Erythroblast (primary cell): ENCODE data around the gene KMT2C.

Source experiments
- GATA1 ChIP-seq: IDR thresholded peaks from 2 replicates; pipeline ENCODE4 v1.6.1; 2011; ENCODE audit warnings: low read depth, mild to moderate bottlenecking, control low read depth, low read length, moderate library complexity
- POLR2A ChIP-seq: IDR thresholded peaks from 2 replicates; pipeline ENCODE4 v1.6.1; 2011; ENCODE audit warnings: mild to moderate bottlenecking, low read length

DNA sequence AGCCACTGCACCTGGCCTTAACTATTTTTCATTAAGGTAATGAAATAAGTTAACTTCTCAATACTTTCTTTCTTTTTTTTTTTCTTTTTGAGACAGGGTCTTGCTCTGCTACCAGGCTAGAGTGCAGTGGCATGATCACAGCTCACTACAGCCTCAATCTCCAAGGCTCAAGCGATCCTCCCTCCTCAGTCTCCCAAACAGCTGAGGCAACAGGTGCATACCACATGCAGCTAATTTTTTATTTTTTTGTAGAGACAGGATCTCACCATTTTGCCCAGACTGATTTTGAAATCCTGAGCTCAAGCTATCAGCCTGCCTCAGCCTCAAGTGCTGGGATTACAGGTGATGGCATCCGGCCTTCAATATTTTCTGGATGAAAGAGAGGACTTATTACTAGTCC, 21.0 kb downstream of the KMT2C start:
- TF ChIP-seq POLR2A, result no peak
- TF ChIP-seq GATA1, result no peak
